Activated T-cell treated with anti-CD3 and anti-CD28 coated beads, Interleukin-2, amount 50 U/mL, for 72 hours (primary cell): ENCODE measurements around the gene POLR2C. TPM values are rescaled to one million over a fixed set of nuclear protein-coding genes. Genes with fewer than 3 reads are reported as not detected.

Experiments
- ATAC-seq, 2 donors: fragments of 150-1000 bp; cut with Tn5 transposase; replicated peaks in 1 of 2; 2 replicates each; pipeline ENCODE4 v1.10.0; 2021; ENCODE audit warnings: moderate library complexity in 2 of 2, mild to moderate bottlenecking in 1 of 2
- DNase-seq, 2 donors: peaks; one replicate each; pipeline ENCODE4 v3.0.0; 2021 to 2022; ENCODE audit warnings: mixed read lengths in 1 of 2
- H3K27ac Mint-ChIP-seq: one replicate; pipeline ENCODE4 v1.8.0; 2022; ENCODE audit warnings: mild to moderate bottlenecking, moderate library complexity, mixed read lengths
- H3K27me3 Mint-ChIP-seq: one replicate; pipeline ENCODE4 v1.8.0; 2022; ENCODE audit warnings: low read depth, mixed read lengths
- H3K36me3 Mint-ChIP-seq, 2 donors: one replicate each; pipeline ENCODE4 v1.8.0; 2022; ENCODE audit warnings: mixed read lengths in 2 of 2, mild to moderate bottlenecking in 1 of 2; ENCODE audit not compliant: insufficient read depth in 2 of 2
- H3K4me1 Mint-ChIP-seq: one replicate; pipeline ENCODE4 v1.8.0; 2022; ENCODE audit warnings: low read depth, mixed read lengths
- H3K4me3 Mint-ChIP-seq, 2 donors: one replicate each; pipeline ENCODE4 v1.8.0; 2022; ENCODE audit warnings: mild to moderate bottlenecking in 2 of 2, mixed read lengths in 2 of 2, moderate library complexity in 2 of 2
- H3K9me3 Mint-ChIP-seq, 2 donors: one replicate each; pipeline ENCODE4 v1.8.0; 2022; ENCODE audit warnings: mixed read lengths in 2 of 2
- total RNA-seq, 2 donors: library from RNA; stranded (reverse); gene quantifications; one replicate each; pipeline ENCODE4 v1.2.3, GENCODE V29; 2022

The POLR2C gene
- total RNA-seq, 2 donors from 2014 or later, result 65.7 to 67.5 TPM

DNA sequence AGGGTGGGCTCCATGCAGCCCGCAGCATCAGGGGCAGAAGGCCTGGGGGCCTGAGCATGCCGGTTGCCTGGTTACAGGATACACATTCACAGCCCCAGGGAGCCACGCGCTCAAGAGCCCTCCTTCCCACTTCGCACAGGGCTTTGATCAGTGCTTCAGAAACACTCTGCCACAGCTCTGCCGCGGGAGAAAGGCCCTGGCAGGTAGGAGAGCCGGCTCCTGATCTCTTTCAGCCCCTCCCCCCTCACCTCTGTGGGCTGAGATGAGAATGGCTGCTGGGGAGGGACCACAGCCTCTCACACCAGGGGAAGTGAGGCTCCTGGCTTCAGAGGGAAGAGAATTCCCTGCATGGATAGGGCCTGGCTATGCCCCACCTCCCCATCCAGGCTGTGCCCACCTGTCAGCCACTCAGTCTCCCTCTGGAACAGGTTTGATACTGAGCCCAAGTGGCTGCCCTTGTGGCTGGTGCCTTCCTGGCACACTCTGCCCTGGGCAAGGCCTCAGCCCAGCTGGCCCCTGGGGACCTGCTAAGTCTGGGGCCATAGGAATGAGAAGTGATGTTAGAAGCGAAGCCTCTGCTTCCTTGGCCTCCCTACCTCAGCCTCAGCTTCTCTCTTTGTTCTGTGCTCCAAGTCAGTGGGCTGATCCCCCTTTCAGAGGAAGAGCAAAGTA lies 15.2 kb downstream of the POLR2C start:
- H3K9me3 Mint-ChIP-seq, result no peaks in the 10 kb centered on the region
- H3K4me3 Mint-ChIP-seq, result no peak overlapping the region
- DNase-seq (no peak), ATAC-seq (no peak)
- no peak overlapping the region for H3K27ac Mint-ChIP-seq
- peaks cover 22% of the 10 kb centered on the region for H3K4me1 Mint-ChIP-seq
- H3K36me3 Mint-ChIP-seq, result no peaks in the 10 kb centered on the region
- H3K27me3 Mint-ChIP-seq, result no peaks in the 10 kb centered on the region

DNA sequence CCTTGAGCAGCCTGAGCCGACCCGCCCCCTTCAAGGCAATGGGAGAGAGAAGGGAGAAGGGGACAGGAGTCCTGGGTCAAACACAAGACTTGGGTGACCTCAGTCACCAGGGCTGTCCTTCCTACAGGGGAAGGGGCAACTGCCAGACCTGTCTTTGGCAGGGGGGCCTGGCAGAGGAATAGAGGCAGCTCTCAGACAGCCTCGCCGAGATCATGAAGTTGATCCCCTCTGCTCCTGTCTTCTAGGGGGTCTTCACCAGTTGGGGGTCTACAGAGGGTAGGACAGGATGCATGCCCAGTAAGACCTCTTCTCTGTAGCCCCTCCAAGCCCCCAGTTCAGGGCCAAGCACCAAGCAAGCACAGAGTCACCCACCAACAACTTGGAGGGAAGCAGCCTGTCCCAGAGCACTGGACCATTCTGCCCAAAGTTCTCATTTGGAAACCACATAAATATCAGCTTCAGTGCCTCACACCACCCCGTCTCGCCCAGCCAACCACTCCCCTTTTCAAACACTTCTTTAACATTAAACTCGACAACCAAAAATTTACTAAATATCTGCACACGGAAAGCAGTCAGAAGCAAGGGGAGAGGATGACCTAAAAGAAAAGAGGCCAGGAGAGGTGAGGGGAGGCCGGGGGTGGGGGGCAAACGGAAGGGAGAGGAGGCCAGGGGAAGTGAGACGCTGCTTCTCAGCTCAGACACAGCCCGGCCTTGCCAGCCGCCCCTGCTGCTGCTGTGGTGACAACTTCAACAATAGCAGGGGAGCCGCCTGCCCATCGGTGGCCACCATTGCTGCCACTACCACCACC lies 16.1 kb downstream of the POLR2C start:
- Mint-ChIP-seq H3K4me1 (peaks cover 22% of the 10 kb centered on the region), H3K9me3 (no peaks in the 10 kb centered on the region), H3K27me3 (no peaks in the 10 kb centered on the region), H3K4me3 (no peak overlapping the region), H3K36me3 (no peaks in the 10 kb centered on the region), H3K27ac (no peak overlapping the region)
- ATAC-seq (no peak), DNase-seq (no peak)

DNA sequence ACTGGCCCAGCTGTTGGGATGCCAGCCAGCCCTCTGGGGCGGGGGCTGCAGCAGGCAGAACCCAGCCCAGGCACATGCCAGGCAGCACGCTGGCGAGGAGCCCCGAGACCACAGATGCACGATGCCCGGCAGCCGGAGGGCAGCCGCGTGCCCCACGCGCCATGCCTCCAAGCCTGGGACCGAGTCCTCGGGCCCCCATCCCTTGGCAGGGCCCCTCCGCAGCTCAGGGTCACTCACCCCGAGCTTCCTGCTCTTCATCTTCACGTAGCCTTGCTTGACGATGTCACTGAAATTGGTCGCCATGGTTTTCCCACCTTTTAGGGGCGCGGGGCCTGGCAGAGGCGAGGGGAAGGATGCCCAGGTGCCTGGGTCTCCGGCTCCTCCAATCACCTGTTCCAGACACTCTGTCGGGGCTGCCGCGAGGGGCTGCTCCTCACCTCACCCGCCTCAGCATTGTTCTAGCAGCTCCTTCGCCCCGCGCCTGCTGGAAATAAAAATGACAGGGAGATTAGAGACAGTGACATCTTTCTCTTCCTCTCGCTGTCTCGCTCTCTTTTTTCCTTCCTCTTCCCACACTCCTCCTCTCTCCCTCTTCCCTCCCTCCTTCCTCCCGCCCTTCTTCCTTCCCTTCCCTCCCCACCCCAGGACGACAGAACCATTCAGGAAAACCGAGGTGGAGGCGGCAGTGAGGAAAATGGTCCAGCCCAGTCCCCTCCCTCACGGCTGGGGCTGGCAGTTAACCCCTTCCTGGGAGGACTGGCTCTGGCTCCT lies 16.9 kb downstream of the POLR2C start:
- ATAC-seq, result no peak
- Mint-ChIP-seq H3K36me3 (no peaks in the 10 kb centered on the region), H3K4me3 (no peak overlapping the region), H3K9me3 (no peaks in the 10 kb centered on the region), H3K27me3 (no peaks in the 10 kb centered on the region), H3K4me1 (peaks cover 23% of the 10 kb centered on the region), H3K27ac (no peak overlapping the region)
- DNase-seq, result no peak

GRCh38 chr16:57479976-57480753 lies 17.7 kb downstream of the POLR2C start:
- ATAC-seq (no peak), DNase-seq (no peak)
- Mint-ChIP-seq H3K9me3 (no peaks in the 10 kb centered on the region), H3K4me3 (no peak overlapping the region), H3K27ac (no peak overlapping the region), H3K4me1 (peaks cover 23% of the 10 kb centered on the region), H3K27me3 (no peaks in the 10 kb centered on the region), H3K36me3 (no peaks in the 10 kb centered on the region)

DNA sequence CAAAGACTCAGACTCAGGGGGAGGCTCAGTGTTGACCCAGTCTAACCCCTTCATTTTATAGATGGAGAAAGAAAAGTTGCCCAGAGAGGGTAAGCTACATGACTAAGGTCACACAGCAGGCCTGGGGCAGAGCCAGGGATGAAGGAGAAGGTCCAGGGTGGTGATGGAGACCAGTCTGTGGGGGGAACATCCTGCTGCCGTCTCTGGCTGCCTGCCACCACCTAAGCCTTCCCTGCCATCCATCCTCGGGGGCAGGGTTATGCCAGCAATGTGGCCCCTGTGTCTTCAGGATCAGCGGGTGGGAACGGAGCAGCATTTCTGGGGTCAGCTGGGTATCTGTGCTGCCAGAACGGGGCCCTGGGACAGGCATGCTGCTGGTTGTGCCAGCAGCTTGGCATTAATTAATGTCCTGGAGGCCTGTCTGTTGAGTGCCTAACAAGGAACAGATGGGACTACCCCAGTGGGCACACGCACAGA lies 18.3 kb downstream of the POLR2C start:
- Mint-ChIP-seq H3K4me1 (peaks cover 24% of the 10 kb centered on the region), H3K27me3 (no peaks in the 10 kb centered on the region), H3K9me3 (no peaks in the 10 kb centered on the region), H3K36me3 (no peaks in the 10 kb centered on the region), H3K27ac (no peak overlapping the region), H3K4me3 (no peak overlapping the region)
- DNase-seq (no peak), ATAC-seq (no peak)

DNA sequence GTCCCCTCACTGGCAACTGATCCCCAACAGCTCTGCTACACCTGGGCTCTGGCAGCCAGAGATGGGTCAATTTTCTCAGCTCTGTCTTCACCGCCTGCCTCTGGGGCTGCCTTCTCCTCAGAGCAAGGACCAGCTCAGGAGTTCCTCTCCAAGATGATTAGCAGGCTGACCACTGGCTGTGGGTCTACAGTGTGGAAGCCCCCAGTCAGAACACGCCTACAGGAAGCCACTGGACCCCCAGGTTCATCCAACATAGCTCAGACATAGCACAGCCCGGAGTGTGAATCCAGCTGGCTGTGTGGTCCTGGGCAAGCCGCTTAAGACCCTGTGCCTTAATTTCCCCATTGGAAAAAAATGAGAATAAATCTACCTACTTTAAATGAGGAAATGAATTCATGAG lies 18.9 kb downstream of the POLR2C start:
- Mint-ChIP-seq H3K36me3 (no peaks in the 10 kb centered on the region), H3K27me3 (no peaks in the 10 kb centered on the region), H3K4me1 (peaks cover 21% of the 10 kb centered on the region), H3K4me3 (no peak overlapping the region), H3K9me3 (no peaks in the 10 kb centered on the region), H3K27ac (no peak overlapping the region)
- DNase-seq (no peak), ATAC-seq (no peak)

DNA sequence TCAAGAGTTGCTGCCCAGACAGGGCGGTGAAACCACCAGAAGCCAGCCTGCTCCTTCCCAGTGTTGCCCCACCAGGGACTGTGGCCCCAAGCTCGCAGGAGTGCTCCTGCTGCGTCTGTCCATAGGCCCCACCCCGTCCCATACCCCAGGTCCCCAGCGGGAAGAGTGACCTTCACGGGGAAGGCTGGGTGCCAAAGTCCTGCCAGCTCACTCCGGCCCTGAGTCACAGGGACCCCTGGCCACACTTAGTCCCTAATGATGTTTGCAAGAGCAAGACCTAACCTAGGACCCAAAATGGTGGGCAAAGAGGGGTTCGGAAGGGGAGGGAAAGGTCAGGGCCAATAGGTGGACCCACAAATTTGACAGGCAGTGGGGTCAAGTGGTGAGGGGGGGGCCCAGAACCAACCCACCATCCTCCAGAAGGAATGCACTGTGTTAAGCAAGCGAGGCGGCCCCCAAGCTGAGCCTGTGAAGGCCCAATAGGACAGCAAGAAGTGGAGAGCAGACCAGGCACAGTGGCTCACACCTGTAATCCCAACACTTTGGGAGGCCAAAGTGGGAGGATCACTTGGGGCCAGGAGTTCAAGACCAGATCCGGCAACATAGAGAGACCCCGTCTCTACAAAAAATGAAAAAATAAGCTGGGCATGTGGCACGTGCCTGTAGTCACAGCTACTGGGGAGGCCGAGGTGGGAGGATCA lies 20.5 kb downstream of the POLR2C start:
- Mint-ChIP-seq H3K36me3 (no peaks in the 10 kb centered on the region), H3K27ac (no peak overlapping the region), H3K4me1 (peaks cover 28% of the 10 kb centered on the region), H3K4me3 (no peak overlapping the region), H3K27me3 (no peaks in the 10 kb centered on the region), H3K9me3 (no peaks in the 10 kb centered on the region)
- ATAC-seq, result no peak
- DNase-seq, result no peak

DNA sequence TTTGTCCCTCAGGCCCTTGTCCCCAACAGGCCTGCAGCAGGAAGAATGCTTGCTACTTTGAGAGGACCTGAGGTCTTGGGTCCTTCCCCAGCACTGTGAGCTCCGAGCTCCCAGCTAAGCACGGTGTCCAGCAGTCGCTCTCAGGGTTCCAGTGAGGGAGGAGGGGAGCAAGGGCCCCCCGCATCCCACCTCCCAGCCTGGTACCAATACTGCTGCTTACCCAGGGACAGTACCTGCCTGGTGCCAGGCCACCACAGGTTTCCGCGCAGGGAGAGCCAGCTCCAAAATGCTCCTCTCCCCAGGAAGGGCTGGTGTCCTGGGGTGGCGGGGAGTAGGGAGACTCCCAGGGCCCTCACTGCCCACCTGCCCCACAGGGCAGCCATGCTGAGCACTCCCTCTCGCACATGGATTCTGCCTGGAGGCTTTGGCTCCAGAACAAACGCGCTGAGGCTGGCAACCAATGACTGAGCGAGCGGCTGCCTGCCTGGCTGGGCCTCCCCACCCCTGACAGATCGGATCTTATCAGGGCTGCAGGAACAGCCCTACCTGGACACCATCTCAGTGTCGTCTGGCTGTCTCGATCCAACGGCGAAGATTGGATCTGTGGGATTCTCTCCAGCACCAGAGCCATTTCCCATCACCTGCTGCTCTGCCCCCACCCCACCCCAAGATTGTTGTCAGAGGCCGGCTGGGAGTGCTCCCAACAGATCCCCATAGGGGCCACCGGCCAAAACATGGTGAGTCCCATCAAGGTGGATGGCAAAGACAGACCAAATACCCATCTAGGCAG lies 21.4 kb downstream of the POLR2C start:
- H3K27ac Mint-ChIP-seq, result no peak overlapping the region
- H3K4me3 Mint-ChIP-seq, result no peak overlapping the region

GRCh38 chr16:57484515-57485005 lies 22.1 kb downstream of the POLR2C start:
- Mint-ChIP-seq H3K4me3 (peak overlapping the region in 1 of 2 donors; percentile 88), H3K27me3 (no peaks in the 10 kb centered on the region), H3K36me3 (no peaks in the 10 kb centered on the region), H3K27ac (no peak overlapping the region), H3K4me1 (peaks cover 28% of the 10 kb centered on the region), H3K9me3 (no peaks in the 10 kb centered on the region)
- ATAC-seq, result no peak
- no peak for DNase-seq

More for the DNA sequence above, 21.4 kb downstream of the POLR2C start:
- H3K9me3 Mint-ChIP-seq, result no peaks in the 10 kb centered on the region
- no peaks in the 10 kb centered on the region for H3K27me3 Mint-ChIP-seq
- peaks cover 28% of the 10 kb centered on the region for H3K4me1 Mint-ChIP-seq
- ATAC-seq, result no peak
- H3K36me3 Mint-ChIP-seq, result no peaks in the 10 kb centered on the region
- DNase-seq, result no peak

DNA sequence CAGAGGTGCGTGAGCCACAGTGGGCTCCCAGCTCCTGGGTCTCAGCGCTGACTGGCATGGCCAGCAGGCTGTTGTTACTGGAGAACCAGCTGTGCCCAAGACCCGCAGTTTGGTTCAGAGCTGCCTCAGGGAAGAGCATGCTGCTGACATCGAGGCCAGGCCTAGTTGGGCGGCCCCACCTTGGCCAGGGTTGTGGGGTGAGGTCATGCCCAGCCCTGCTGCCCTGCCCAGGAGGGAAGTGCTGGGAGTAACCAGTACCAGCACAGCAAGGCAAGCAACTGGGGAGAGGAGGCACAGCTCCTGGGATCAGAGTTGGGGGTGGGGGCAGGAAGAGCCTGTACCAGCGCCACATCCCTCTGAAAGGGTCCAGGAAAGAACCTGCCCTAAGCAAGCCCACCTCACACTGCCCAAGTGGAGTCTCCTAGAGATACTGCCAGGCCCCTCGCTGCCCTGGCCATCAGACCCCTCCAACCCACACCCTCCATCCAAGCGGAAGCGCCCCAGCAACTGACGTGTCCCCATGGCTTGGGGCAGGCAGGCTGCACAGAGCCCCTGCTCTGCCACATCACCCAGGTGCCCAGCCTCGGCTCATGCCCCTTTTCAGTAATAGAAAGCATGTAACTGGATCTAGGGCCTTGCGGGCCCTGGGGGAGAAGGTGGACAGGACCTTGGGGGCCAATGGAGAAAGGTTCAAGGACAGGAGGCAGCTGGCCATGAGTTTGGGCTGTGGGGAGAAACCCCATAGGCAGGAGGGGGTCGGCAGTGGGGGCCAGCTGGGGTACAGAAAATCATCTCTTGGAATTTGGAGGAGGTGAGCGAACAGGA lies 22.8 kb downstream of the POLR2C start:
- H3K27me3 Mint-ChIP-seq, result no peaks in the 10 kb centered on the region
- H3K27ac Mint-ChIP-seq, result peak overlapping the region; percentile 5
- ATAC-seq, result no peak
- no peaks in the 10 kb centered on the region for H3K9me3 Mint-ChIP-seq
- peaks cover 28% of the 10 kb centered on the region for H3K4me1 Mint-ChIP-seq
- DNase-seq, result no peak
- peak overlapping the region; percentile 82 to 88 for H3K4me3 Mint-ChIP-seq
- no peaks in the 10 kb centered on the region for H3K36me3 Mint-ChIP-seq
